ENCODE measurements around the gene ZSCAN4. TPM values are rescaled to one million over a fixed set of nuclear protein-coding genes. Genes with fewer than 3 reads are reported as not detected.

ZSCAN4 gene
- total RNA-seq, 1 experiment from 2014 or later: not detected

DNA sequence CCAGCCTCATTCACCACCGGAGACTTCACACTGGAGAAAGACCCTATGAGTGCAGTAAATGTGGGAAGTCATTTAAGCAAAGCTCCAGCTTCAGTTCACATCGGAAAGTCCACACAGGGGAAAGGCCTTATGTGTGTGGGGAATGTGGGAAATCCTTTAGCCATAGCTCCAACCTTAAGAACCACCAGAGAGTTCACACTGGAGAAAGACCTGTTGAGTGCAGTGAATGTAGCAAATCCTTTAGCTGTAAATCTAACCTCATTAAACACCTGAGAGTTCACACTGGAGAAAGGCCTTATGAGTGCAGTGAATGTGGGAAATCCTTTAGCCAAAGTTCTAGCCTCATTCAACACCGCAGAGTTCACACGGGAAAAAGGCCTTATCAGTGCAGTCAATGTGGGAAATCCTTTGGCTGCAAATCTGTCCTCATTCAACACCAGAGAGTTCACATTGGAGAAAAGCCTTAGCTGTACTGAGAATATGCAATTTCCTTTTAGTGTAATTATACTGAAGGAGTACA, 27.0 kb upstream of the ZSCAN4 start:
- ChIA-PET CTCF (no interaction called here), POLR2A (interaction anchor here (0.8 kb wide), 1 partner anchor 41 kb away, joined by 6 read pairs; no protein-coding TSS in a partner anchor)
- no TSS peak for BruUV-seq (replicated peaks)
- Histone ChIP-seq H3K9me3 (ENCODE audit: control insufficient read depth, insufficient read depth, low read depth, low read length) (peaks cover 57% of the 10 kb centered on the region), H3K4me1 (ENCODE audit: control insufficient read depth, insufficient read depth, low read length) (no peaks in the 10 kb centered on the region), H3K27me3 (ENCODE audit: control insufficient read depth, insufficient read depth, low read length) (no peaks in the 10 kb centered on the region), H3K4me3 (ENCODE audit: low read depth in 2 of 2, low read length in 2 of 2) (no peak overlapping the region), H3K36me3 (ENCODE audit: control insufficient read depth, insufficient read depth, low read length) (peaks cover 2% of the 10 kb centered on the region; the same call in 1 of the 2 replicates), H3K27ac (ENCODE audit: low read length) (no peak overlapping the region)
- intact Hi-C loops (cut with micrococcal nuclease; ENCODE audit: unreplicated experiment): no loop called here
- TF ChIP-seq TCF7L2 (IDR thresholded peaks at IDR 0.05; ENCODE audit: low read depth, low read length) (no peak), POLR2AphosphoS5 (IDR thresholded peaks at IDR 0.05; ENCODE audit: low read depth, low read length) (no peak), SIN3A (IDR thresholded peaks at IDR 0.05; ENCODE audit: borderline replicate concordance, insufficient read depth, low read depth, low read length) (no peak)
- TF ChIP-seq, protein P1, sequence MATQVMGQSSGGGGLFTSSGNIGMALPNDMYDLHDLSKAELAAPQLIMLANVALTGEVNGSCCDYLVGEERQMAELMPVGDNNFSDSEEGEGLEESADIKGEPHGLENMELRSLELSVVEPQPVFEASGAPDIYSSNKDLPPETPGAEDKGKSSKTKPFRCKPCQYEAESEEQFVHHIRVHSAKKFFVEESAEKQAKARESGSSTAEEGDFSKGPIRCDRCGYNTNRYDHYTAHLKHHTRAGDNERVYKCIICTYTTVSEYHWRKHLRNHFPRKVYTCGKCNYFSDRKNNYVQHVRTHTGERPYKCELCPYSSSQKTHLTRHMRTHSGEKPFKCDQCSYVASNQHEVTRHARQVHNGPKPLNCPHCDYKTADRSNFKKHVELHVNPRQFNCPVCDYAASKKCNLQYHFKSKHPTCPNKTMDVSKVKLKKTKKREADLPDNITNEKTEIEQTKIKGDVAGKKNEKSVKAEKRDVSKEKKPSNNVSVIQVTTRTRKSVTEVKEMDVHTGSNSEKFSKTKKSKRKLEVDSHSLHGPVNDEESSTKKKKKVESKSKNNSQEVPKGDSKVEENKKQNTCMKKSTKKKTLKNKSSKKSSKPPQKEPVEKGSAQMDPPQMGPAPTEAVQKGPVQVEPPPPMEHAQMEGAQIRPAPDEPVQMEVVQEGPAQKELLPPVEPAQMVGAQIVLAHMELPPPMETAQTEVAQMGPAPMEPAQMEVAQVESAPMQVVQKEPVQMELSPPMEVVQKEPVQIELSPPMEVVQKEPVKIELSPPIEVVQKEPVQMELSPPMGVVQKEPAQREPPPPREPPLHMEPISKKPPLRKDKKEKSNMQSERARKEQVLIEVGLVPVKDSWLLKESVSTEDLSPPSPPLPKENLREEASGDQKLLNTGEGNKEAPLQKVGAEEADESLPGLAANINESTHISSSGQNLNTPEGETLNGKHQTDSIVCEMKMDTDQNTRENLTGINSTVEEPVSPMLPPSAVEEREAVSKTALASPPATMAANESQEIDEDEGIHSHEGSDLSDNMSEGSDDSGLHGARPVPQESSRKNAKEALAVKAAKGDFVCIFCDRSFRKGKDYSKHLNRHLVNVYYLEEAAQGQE (IDR thresholded peaks at IDR 0.05; ENCODE audit: insufficient read depth in 1 of 2, low read depth in 2 of 2, low read length in 1 of 2): no peak
- TF ChIP-seq, protein P2, sequence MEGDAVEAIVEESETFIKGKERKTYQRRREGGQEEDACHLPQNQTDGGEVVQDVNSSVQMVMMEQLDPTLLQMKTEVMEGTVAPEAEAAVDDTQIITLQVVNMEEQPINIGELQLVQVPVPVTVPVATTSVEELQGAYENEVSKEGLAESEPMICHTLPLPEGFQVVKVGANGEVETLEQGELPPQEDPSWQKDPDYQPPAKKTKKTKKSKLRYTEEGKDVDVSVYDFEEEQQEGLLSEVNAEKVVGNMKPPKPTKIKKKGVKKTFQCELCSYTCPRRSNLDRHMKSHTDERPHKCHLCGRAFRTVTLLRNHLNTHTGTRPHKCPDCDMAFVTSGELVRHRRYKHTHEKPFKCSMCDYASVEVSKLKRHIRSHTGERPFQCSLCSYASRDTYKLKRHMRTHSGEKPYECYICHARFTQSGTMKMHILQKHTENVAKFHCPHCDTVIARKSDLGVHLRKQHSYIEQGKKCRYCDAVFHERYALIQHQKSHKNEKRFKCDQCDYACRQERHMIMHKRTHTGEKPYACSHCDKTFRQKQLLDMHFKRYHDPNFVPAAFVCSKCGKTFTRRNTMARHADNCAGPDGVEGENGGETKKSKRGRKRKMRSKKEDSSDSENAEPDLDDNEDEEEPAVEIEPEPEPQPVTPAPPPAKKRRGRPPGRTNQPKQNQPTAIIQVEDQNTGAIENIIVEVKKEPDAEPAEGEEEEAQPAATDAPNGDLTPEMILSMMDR (IDR thresholded peaks at IDR 0.05): no peak
- in situ Hi-C loops (cut with HindIII; ENCODE audit: low pct_unique_long_range_greater_than_20kb, low sequenced_read_pairs): no loop called here
- DNase-seq (ENCODE audit: low read depth, low spot score): no peak
- no peak for ATAC-seq

DNA sequence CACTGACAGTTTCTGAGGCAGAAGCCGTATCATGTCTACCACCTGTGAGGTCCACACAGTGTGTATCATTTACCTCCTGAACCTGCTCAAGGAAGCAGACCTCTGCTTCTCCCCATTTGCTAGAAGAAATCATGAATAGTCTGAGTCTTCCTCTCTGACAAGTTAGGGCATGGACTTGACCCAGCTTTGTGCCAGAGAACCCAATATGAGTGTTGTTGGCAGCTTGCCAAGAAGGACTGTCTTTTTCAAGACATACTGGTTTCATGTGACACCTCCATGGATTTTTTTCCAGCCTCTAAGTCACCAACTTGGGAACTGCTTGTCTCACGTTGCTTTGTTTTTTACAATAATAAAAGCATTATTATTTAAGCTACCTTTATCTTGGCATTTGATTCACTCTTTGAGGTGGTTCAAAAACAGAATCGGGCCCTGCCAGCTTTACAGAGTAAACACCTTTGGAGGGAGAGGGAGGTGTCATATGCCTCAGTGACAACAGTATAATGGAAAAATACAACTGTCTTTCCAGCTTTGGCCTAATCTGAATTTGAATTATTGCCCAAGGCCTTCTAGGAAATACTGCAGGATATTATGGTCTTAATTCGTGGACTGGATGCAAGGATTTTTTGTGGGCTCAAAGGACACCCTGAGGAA, 26.2 kb upstream of the ZSCAN4 start:
- no TSS peak for BruUV-seq (replicated peaks)
- CTCF ChIA-PET: no interaction called here
- H3K27ac ChIP-seq (ENCODE audit: low read length): no peak overlapping the region
- H3K36me3 ChIP-seq (ENCODE audit: control insufficient read depth, insufficient read depth, low read length): peaks cover 2% of the 10 kb centered on the region; the same call in 1 of the 2 replicates
- POLR2A ChIA-PET: no interaction called here
- in situ Hi-C loops (cut with HindIII; ENCODE audit: low pct_unique_long_range_greater_than_20kb, low sequenced_read_pairs) (no loop called here), intact Hi-C loops (cut with micrococcal nuclease; ENCODE audit: unreplicated experiment) (no loop called here)
- H3K9me3 ChIP-seq (ENCODE audit: control insufficient read depth, insufficient read depth, low read depth, low read length): peaks cover 51% of the 10 kb centered on the region
- ATAC-seq (no peak), DNase-seq (ENCODE audit: low read depth, low spot score) (no peak)
- no peaks in the 10 kb centered on the region for H3K4me1 ChIP-seq (ENCODE audit: control insufficient read depth, insufficient read depth, low read length)
- TF ChIP-seq, protein P1 (IDR thresholded peaks at IDR 0.05; ENCODE audit: insufficient read depth in 1 of 2, low read depth in 2 of 2, low read length in 1 of 2): no peak
- TF ChIP-seq POLR2AphosphoS5 (IDR thresholded peaks at IDR 0.05; ENCODE audit: low read depth, low read length) (no peak), TCF7L2 (IDR thresholded peaks at IDR 0.05; ENCODE audit: low read depth, low read length) (no peak)
- H3K4me3 ChIP-seq (ENCODE audit: low read depth in 2 of 2, low read length in 2 of 2): no peak overlapping the region
- H3K27me3 ChIP-seq (ENCODE audit: control insufficient read depth, insufficient read depth, low read length): no peaks in the 10 kb centered on the region
